ENCODE results near the gene PRR30.
"Not testable (repeated sequence)": the region's sequence is repeated elsewhere in the genome, so short reads cannot be mapped to it uniquely, and the experiment has no call there.

The PRR30 gene

GRCh38 chr2:27127883-27128667 is 11.1 kb downstream of the PRR30 start:
- DNase-seq: no peak

DNA sequence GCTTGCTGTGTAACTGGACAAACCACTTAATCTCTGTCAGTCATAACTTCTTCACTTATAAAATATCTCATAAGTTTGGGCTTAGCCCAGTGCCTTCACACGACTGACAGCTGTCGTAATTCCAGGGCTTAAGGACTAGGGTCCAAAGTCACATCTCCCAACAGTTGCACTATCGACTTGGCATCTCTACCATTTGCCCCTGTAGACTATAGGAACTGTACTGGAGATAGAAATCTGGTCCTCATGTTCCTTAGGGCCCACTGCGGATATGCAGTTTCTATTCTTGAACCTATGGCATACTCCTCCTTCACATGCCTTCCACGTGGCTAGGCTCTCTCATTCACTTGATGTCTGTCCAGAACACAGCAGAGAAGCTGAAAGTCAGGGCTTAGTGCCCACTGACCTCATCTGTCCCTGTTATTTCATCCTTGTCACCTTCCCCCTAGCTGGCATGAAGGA is 12.9 kb downstream of the PRR30 start:
- no peak for DNase-seq

DNA sequence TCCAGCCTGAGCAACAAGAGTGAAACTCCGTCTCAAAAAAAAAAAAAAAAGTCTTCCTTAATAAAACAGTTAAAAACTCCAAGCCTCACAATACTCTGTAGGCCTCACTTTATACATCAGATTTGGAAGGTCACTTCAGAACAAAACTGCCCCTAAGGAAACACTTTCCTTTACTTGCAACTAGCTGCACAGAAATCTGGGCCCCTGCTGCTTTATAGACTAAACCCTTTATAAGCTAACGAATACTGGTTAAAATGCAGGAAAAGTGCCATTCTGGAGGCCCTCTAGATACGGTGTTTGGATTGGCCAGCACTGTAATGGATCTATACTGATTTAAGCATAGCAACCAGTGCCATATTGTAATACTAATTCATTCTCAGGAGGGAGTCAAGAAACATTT is 14.1 kb downstream of the PRR30 start:
- no peak for DNase-seq

- peak; percentile 65 for DNase-seq
These were observed 15.7 kb downstream of the PRR30 start, which contains the start of gene ABHD1 for GRCh38 chr2:27123302-27124150. Gene ABHD1 (plus strand): TSS chr2:27123815. CDS start chr2:27123949, 134 bp downstream.

DNA sequence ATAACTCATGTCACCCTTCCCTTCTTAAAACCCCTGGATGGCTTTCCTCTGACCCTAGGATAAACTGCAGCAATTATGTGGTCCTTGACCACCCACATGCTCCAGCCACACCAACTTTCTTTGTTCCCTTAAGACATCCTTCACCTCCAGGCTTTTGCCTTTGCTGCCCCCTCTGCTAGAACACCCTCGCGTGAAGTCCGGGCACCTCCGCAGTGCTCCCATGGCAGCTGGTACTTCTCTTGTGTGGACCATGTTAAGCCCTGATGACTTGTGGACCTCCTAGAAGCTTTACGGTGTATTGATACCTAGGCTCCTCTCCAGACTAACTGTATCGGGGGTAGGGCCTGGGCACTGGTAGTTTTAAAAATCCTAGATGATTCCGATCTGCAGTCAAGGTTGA is 16.4 kb downstream of the PRR30 start:
- DNase-seq: no peak

- no peak for DNase-seq
These were observed 17.3 kb downstream of the PRR30 start for GRCh38 chr2:27121906-27122305.

DNA sequence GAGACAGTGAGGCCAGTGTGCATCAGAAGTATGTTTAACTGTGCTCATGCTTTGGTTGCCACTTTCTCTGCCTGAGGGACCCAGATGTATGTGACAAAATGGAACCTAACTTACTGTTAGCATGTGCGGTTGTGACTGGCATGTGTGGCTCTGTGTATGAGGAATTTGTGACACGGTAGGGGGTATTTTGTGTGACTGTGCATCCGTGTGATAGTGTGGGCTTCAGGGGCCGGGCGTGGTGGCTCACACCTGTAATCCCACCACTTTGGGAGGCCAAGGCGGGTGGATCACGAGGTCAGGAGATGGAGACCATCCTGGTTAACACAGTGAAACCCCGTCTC is 19.9 kb downstream of the PRR30 start:
- not testable (repeated sequence) for DNase-seq

DNA sequence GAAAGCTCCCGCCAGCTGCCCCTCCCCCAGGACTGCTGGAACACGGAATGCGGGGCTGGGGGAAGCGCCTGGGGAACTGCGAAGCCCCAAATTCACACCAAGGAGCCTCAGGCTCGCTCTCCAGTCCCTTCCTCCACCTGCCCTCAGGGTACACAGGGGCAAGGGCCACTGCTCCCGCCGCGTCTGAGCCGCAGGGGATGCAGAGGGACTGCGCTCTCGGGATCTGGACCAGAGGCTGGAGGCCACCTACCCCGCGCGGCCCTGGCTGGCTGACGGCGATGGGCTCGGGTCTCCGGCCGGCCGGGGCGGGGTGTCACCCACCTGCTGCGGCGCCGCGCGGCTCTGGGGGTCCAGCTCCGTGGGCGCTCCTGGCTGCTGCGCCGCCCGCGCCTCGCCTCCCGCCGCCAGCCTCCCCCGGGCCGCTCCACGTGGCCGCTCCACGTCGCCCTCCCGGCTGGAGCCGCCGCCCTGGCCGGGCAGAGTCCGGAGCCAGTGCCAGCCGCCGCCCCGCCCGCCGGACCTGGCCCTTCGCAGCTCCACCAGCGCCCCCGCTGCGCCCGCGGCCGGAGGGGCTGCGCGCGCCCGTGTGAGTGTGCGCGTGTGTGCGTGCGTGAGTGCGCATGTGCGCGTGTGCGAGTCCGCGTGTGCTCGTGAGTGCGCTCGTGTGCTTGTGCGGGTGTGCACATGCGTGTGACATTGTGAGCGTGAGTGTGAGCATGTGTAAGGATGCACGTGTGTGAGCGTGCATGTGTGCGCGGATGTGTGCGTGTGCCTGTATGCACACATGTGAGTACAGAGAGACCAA is 20.5 kb downstream of the PRR30 start, which contains the start of gene CGREF1:
TSS of gene CGREF1 (minus strand) at position 604 of the 805 bp plus-strand sequence. CDS start 14,762 bp downstream, outside the sequence.
- DNase-seq: peak; percentile 47

DNA sequence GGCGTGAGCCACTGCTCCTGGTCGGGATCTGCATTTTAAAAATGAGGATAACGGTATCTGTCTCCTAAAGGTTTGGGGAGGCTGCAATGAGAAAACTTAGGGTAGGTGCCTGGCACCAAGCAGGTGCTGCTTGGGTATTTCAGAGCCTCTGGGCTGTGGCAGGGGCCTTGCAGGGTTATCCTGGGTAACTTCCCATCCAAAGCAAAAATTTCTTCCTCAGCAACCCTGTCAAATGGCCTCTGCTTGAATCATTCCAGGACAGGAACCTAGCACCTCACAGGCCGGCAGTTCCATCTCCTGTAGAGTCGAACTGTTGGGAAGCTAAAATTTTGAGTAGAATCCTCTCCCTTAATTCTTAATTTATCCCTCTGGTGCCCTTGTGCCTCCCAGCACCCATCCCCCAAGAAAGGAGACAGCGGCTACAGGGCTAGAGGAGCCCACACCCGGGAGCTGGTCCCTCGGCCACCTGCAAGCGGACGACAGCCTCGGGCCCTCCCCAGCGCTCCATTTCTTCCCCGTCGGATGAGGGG is 21.1 kb downstream of the PRR30 start:
- peak; percentile 33 for DNase-seq

GRCh38 chr2:27115519-27115918 is 23.7 kb downstream of the PRR30 start:
- DNase-seq: no peak

- DNase-seq: not testable (repeated sequence)
These were observed 27.7 kb downstream of the PRR30 start for GRCh38 chr2:27111392-27112078.

GRCh38 chr2:27110603-27111352 is 28.4 kb downstream of the PRR30 start:
- not testable (repeated sequence) for DNase-seq

DNA sequence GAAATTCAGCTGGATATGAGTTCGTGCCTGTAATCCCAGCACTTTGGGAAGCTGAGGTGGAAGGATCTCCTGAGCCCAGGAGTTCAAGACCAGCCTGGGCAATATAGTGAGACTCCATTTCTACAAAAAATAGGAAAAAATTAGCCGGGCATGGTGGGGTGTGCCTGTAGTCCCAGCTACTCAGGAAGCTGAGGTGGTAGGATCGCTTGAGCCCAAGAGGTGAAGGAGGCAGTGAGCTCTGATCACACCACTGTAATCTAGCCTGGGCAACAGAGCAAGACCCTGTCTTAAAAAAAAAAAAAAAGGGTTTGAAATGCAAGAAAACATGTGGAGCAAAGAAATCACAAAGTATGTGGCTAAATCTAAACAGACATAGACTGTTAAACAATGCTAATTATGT is 30.1 kb downstream of the PRR30 start:
- DNase-seq: no peak

- DNase-seq: no peak
These were observed 31.0 kb downstream of the PRR30 start for GRCh38 chr2:27108221-27108620.

DNA sequence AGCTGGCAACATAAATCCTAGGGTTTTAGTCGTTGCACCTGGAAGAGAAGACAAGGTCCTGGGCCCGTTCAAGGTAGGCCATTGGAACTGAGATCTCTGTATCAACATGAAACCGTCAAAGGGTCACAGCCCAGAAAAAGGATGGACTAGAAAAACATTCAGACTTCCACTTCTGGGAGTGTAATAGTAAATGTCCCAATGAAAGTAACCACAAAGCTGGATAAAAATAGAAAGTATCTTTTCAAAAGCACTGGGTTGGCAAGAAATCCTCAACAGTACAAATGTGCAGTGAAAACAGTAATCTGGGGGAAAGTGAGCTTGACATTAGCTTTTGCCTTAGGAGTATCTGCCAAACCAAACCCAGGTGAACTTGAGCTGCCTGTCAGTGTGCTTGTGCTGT is 33.2 kb downstream of the PRR30 start:
- no peak for DNase-seq

- no peak for DNase-seq
These were observed 36.9 kb downstream of the PRR30 start for GRCh38 chr2:27102329-27102728.

- no peak for DNase-seq
These were observed 39.2 kb downstream of the PRR30 start for GRCh38 chr2:27100036-27100435.

- no peak for DNase-seq
These were observed 39.8 kb downstream of the PRR30 start for GRCh38 chr2:27099334-27099955.

DNA sequence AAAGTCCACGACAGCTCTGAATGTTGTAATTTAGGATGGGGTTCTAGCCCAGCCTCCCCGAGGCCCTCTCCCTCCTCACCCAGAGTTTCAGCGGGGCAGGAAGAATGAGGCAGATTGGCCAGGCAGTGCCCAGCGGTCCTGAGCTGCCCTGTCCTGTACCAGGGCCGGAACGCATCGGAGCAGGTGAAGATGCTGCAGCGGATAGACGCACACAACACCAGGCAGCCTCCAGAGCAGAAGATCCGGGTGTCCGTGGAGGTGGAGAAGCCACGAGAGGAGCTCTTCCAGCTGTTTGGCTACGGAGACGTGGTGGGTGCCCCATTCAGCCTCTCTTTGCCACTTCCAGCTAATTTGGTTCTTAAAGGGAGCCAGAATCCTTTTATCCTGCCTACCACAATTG is 41.9 kb downstream of the PRR30 start:
- DNase-seq: no peak

DNA sequence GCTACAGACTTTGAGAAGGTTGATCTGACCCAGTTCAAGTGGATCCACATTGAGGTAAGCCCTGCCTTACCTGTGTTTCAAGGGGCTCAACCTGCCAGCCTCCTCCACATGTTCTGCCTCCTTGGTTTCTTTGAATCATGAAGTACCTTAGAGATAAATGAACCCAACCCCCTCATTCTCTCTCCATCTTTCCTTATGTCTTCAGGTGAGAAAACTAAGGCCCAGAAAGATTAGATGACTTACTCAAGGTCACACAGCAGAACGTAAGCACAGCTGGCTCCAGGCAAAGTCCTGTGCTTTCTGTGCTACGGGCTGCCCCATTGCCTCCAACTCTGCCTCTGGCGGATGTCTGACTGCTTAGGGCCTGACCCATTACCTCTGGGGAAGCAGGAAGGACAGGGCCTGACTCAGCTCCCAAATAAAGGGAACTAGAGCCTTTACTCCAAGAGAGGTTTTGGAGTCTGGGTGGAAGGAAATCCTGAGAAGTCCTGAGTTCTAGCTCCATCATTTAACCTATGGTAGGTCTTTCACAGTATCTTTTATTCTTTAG is 42.4 kb downstream of the PRR30 start:
- no peak for DNase-seq
